ENCODE measurements around the gene UMAD1.

The UMAD1 gene

DNA sequence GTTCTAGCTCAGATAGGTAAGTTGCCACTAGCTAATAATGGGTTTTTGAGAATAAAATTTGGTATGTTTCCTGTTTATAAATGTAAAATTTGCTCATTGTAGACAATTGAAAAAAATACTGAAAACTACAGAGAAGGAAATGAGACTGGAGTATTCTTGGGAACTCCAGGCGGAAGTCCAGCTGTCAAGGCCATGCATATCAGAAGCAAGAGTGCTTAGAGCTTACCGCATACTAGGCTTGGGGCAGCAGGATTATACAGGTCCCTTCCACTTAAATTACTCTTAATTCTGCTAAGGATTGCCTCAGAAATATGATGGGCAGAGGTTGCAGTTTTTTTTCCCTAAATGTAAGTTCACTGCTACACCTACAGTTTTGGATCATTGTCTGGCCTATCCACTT is 26.6 kb downstream of the UMAD1 start:
- Histone ChIP-seq H3K4me3 (ENCODE audit: low read length, poor library complexity, severe bottlenecking) (no peak overlapping the region), H4K20me1 (ENCODE audit: insufficient read depth, low read length, poor library complexity, severe bottlenecking) (no peaks in the 10 kb centered on the region), H3F3A (ENCODE audit: low read depth) (0 out of 2 replicates have a peak, but pooled peaks cover 3% of the 10 kb centered on the region)

GRCh38 chr7:7668706-7669105 is 28.2 kb downstream of the UMAD1 start:
- no peaks in the 10 kb centered on the region for H4K20me1 ChIP-seq (ENCODE audit: insufficient read depth, low read length, poor library complexity, severe bottlenecking)
- peaks cover 4% of the 10 kb centered on the region; the same call in 1 of the 2 replicates for H3K9me3 ChIP-seq (ENCODE audit: insufficient read depth, low read depth, low read length)
- no peaks in the 10 kb centered on the region for H3K9me2 ChIP-seq (replicated peaks; ENCODE audit: low read depth, low read length)
- H3K27me3 ChIP-seq (ENCODE audit: insufficient read depth, low read length, poor library complexity, severe bottlenecking), result no peaks in the 10 kb centered on the region
- no peak for TF ChIP-seq EZH2phosphoT487 (IDR thresholded peaks at IDR 0.05; ENCODE audit: borderline replicate concordance)
- TF ChIP-seq, protein P1, sequence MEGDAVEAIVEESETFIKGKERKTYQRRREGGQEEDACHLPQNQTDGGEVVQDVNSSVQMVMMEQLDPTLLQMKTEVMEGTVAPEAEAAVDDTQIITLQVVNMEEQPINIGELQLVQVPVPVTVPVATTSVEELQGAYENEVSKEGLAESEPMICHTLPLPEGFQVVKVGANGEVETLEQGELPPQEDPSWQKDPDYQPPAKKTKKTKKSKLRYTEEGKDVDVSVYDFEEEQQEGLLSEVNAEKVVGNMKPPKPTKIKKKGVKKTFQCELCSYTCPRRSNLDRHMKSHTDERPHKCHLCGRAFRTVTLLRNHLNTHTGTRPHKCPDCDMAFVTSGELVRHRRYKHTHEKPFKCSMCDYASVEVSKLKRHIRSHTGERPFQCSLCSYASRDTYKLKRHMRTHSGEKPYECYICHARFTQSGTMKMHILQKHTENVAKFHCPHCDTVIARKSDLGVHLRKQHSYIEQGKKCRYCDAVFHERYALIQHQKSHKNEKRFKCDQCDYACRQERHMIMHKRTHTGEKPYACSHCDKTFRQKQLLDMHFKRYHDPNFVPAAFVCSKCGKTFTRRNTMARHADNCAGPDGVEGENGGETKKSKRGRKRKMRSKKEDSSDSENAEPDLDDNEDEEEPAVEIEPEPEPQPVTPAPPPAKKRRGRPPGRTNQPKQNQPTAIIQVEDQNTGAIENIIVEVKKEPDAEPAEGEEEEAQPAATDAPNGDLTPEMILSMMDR (conservative IDR thresholded peaks at IDR 0.05; ENCODE audit: low read length), result no peak
- peaks cover 6% of the 10 kb centered on the region; the same call in 1 of the 2 replicates for H3K36me3 ChIP-seq (ENCODE audit: insufficient read depth, low read length)
- peaks cover 33% of the 10 kb centered on the region for H3K79me2 ChIP-seq (ENCODE audit: insufficient read depth, low read length)
- H3K4me2 ChIP-seq (ENCODE audit: low read depth, low read length, poor library complexity, severe bottlenecking), result no peak overlapping the region
- H3K4me1 ChIP-seq (ENCODE audit: insufficient read depth, low read length, poor library complexity, severe bottlenecking), result peaks cover 10% of the 10 kb centered on the region
- H3K9ac ChIP-seq (ENCODE audit: low read depth, low read length, poor library complexity, severe bottlenecking), result no peak overlapping the region
- no peak overlapping the region for H2AFZ ChIP-seq (ENCODE audit: low read length)
- 0 out of 2 replicates have a peak, but pooled peaks cover 3% of the 10 kb centered on the region for H3F3A ChIP-seq (ENCODE audit: low read depth)
- no peak overlapping the region for H3K4me3 ChIP-seq (ENCODE audit: low read length, poor library complexity, severe bottlenecking)

More for the DNA sequence above, 26.6 kb downstream of the UMAD1 start:
- Histone ChIP-seq H3K9ac (ENCODE audit: low read depth, low read length, poor library complexity, severe bottlenecking) (no peak overlapping the region), H3K79me2 (ENCODE audit: insufficient read depth, low read length) (peaks cover 42% of the 10 kb centered on the region), H3K36me3 (ENCODE audit: insufficient read depth, low read length) (peaks cover 6% of the 10 kb centered on the region; the same call in 1 of the 2 replicates), H2AFZ (ENCODE audit: low read length) (no peak overlapping the region), H3K4me1 (ENCODE audit: insufficient read depth, low read length, poor library complexity, severe bottlenecking) (peaks cover 10% of the 10 kb centered on the region), H3K27me3 (ENCODE audit: insufficient read depth, low read length, poor library complexity, severe bottlenecking) (no peaks in the 10 kb centered on the region), H3K9me2 (replicated peaks; ENCODE audit: low read depth, low read length) (no peaks in the 10 kb centered on the region), H3K4me2 (ENCODE audit: low read depth, low read length, poor library complexity, severe bottlenecking) (no peak overlapping the region), H3K9me3 (ENCODE audit: insufficient read depth, low read depth, low read length) (peaks cover 4% of the 10 kb centered on the region; the same call in 1 of the 2 replicates)
- TF ChIP-seq, protein P1 (conservative IDR thresholded peaks at IDR 0.05; ENCODE audit: low read length), result no peak
- no peak for TF ChIP-seq EZH2phosphoT487 (IDR thresholded peaks at IDR 0.05; ENCODE audit: borderline replicate concordance)

DNA sequence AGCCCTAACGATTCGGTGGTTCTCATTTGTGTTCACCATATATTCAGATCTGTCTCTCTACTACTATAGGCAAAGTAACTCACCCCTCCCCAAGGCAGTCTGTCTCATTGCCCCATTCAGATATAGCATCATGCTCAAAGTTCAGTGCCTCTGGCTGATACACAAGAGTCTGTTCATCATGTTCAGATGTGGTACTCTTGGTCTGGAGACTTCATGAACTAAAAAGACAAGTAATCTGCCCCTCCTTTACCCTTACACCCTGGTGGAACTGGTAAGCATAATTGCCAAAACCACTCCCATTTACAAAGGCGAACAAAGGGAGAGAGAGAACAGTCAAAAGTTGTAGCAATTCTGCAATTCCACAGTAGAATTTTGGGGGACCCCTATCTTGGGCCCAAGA is 29.9 kb downstream of the UMAD1 start:
- Histone ChIP-seq H2AFZ (ENCODE audit: low read length) (no peak overlapping the region), H3K9me2 (replicated peaks; ENCODE audit: low read depth, low read length) (no peaks in the 10 kb centered on the region), H3K9ac (ENCODE audit: low read depth, low read length, poor library complexity, severe bottlenecking) (no peak overlapping the region), H4K20me1 (ENCODE audit: insufficient read depth, low read length, poor library complexity, severe bottlenecking) (no peaks in the 10 kb centered on the region), H3K9me3 (ENCODE audit: insufficient read depth, low read depth, low read length) (peaks cover 4% of the 10 kb centered on the region; the same call in 1 of the 2 replicates), H3F3A (ENCODE audit: low read depth) (no peaks in the 10 kb centered on the region), H3K79me2 (ENCODE audit: insufficient read depth, low read length) (peaks cover 23% of the 10 kb centered on the region), H3K4me2 (ENCODE audit: low read depth, low read length, poor library complexity, severe bottlenecking) (no peak overlapping the region), H3K4me3 (ENCODE audit: low read length, poor library complexity, severe bottlenecking) (no peak overlapping the region), H3K4me1 (ENCODE audit: insufficient read depth, low read length, poor library complexity, severe bottlenecking) (peaks cover 4% of the 10 kb centered on the region), H3K27me3 (ENCODE audit: insufficient read depth, low read length, poor library complexity, severe bottlenecking) (no peaks in the 10 kb centered on the region), H3K36me3 (ENCODE audit: insufficient read depth, low read length) (peaks cover 6% of the 10 kb centered on the region; the same call in 1 of the 2 replicates)
- TF ChIP-seq, protein P1 (conservative IDR thresholded peaks at IDR 0.05; ENCODE audit: low read length), result no peak
